SIG-M5 (cell line): Measurements from ENCODE around the gene COPE.

Source experiments
- DNase-seq: peaks from one replicate; lab custom pipeline; 2025; lab: John Stamatoyannopoulos, UW

Gene COPE

DNA sequence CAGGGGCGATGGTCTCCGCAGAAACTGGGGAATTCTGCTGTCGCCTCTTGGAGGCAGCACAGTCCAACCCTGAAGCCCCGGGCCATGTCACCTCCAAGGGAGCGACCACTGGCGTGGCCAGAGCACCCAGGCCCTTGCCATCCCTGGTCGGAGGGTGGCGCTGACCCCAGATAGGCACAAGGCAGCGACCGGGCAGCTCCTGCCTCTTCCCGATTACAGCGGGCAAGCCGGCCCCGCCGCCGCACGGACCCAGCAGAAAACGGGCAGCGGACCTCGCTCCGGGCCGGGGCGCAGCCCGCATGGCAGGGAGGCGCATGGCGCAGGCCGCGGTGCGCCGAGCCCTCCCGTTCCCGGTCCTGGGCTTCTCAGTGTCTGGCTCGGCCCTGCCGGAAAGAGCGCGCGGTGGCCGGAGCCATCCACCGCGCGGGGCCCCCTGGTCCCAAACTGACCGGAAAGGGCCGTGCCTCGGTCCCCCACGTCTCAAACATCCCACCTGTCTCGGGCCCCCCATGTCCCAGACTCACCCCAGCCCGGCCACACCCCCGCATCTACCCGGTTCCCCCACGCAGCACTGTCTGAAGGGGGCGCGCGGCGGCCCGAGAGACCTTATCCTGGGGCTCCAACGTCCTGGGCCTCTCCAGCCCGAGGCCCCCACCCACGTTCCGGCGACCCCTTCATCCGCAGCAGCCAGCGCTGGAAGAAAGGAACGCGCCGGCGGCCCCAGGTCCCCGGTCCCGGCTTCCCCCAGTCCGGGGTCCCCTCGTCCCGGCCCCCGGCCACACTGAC, 24.0 kb downstream of the COPE start:
- DNase-seq, result no peak

GRCh38 chr19:18894254-18895037, 24.7 kb downstream of the COPE start:
- no peak for DNase-seq

GRCh38 chr19:18893587-18894253, 25.5 kb downstream of the COPE start:
- no peak for DNase-seq

GRCh38 chr19:18889949-18890745, 29.0 kb downstream of the COPE start:
- no peak for DNase-seq

DNA sequence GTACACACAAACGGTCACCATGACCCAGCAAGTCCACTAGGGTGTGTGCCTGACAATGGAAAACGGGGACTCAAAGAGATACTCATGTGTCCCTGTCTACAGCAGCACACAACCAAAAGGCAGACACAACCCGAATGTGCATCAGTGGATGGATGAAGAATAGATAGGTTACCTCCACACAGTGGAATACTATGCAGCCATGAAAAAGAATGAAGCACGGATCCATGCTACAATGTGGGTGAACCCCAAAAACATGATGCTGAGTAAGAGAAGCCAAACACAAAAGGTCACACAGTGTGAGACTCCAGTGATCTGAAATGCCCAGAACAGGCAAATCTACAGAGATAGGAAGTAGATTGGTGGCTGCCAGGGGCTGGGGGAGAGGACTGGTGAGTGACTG, 32.2 kb downstream of the COPE start:
- no peak for DNase-seq

GRCh38 chr19:18883526-18884304, 35.5 kb downstream of the COPE start:
- no peak for DNase-seq

DNA sequence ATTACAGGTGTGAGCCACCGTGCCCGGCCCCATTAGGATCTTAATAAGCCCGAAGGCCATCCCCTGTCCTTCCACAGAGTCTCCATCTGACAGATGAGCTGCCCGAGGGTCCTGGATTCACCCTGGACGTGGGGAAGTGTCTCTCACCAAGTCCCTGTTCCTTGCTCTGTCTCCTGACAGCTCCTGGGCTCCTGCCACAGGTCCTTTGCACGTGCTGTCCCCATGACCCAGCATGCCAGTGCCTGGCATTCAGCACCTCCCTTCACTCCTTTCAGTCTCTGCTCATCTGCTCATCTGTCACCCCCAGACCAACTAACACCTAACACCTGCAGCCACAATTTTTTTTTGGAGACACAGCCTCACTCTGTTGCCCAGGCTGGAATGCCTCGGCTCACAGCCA, 37.7 kb downstream of the COPE start:
- no peak for DNase-seq

GRCh38 chr19:18879579-18880373, 39.4 kb downstream of the COPE start:
- DNase-seq, result no peak

DNA sequence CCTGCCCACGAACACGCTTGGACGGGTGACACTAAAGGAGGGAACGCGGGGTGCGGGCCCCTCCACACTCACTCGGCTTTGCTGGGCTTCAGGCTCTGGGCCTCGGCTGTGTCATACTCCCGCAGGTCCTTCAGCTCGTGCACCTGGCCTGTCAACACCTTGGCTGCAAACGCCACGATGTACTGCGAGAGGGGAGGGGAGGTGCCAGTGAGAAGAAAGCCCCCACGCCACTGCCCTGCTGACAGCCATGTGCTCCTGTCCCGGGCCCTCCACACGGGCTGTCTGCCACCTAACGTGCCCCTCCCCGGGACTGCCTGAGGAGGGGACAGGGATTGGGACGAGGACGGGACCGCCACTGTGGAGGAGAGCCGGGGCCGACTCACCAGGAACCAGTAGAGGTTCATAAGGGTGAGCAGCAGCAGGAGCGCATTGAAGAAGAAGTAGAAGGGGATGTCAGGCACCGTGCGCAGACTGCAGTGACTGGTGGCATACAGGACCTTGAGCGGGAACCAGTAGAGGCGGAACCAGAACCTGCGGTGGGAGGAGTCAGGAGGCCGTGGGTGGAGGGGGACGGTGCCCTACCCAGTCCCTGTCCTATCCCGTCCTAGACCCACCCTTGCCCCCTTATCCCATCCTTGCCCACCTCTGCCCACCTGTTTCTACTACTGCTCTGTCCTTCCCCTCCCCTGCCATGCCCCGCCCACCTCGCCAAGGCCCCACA, 40.2 kb downstream of the COPE start:
- no peak for DNase-seq

DNA sequence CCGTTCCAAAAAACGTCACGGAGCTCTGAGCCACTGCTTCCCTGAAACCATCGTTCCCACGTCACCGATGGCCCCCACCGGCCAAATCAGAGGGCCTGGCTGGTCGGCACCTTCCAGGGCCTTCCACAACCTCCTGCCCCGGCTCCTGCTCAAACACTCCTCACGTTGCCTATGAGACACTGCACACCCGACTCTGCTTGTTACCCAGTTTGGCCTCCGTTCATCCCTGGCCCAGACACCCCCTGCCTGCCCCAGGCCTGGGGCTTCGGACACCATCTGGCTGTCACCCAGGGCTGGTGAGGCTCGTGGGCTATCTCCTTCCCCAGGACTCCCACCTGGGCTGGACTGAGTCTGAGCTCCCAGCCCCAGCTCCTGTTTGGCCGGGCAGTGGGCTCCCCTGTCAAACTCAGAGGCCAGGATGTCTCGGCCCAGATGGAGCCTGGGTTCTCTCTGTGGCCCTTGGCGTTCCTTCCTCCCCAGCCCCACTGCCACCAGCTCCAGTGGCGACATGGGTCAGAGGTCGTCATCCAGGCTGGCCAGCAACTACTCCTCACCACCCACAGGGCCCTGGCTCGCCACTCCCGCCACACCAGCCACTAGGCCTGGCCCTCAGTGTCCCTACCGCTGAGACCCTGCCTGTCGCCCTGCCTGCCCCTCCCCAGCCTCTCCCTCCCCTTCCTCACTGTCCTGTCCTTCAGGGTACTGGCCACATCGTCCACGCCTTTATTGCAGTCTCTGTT, 41.0 kb downstream of the COPE start:
- DNase-seq, result no peak

GRCh38 chr19:18876865-18877264, 42.3 kb downstream of the COPE start:
- DNase-seq, result no peak

DNA sequence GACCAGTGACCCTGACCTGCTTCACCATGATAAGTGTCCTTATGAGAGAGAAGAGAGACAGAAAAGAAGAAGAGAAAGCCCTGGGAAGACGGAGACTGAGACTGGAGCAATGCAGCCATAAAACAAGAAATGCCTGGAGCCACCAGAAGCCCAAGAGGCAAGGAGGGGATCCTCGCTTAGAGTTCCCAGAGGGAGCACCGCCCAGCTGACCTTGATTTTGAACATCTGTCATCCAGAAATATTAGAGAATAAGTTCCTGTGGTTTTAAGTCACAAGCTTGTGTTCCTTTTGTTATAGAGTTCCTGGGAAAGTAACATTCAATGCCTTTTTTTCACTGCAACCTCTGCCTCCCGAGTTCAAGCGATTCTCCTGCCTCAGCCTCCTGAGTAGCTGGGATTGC, 43.5 kb downstream of the COPE start:
- DNase-seq, result no peak

GRCh38 chr19:18871543-18871942, 47.6 kb downstream of the COPE start:
- no peak for DNase-seq

DNA sequence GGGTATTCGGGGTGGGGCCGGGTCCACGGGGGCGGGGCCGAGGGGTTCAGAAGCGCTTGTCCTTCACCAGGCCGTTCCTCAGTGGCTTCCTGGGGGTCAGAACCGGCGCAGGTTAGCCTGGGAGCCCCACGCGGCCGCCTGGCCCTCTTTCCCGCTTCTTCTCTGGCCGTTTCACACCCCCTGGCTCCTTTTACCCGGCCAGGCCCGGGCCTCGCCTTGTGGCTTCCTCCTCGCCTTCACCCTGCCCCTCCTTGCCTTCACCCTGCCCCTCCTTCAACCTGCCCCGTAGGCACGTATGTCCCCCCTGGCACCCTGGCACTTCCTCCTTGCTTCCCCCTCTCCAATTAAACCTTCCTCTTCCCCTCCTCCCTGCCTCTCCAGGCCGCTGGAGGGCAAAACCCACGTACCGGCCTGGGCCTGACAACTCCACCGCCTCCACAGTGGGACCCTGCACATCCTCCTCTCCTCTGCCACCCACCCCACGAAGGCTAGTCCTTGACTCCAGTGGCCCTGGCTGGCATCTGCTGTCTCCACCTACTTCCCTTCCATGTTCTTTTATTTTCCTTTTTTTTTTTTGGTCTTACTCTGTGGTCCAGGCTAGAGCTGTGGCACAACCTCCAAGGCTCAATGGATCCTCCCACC, 48.5 kb downstream of the COPE start:
- no peak for DNase-seq

GRCh38 chr19:18869781-18870530, 49.2 kb downstream of the COPE start:
- DNase-seq, result no peak

DNA sequence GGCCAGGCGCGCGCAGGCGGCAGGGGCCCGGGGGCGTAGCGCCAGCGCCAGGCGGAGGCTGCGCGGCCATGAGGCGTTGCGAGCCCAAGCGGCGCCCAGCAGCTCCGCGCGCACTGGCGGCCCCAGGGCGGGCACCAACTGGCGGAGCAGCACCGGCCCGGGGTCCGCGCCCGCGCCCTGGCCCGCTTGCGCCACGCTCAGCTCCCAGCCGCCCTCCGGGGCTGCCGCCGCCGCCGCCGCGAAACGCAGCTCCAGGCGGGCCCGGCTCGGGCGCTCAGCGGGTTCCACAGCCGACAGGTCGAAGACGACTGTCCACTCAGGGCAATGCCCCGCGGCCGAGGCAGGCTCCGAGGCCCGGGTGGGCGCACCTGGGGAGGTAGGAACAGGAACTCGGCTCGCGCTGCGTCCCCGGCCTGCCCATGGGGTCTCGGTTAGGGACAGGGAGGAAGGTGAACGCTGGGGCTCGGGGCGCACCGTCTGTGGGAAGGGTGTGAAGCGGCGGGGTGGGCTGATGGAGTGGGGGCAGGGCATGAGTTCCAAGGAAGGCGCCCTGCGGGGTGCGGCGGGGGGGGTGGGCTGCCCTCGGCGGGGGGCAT, 50.1 kb downstream of the COPE start:
- no peak for DNase-seq

DNA sequence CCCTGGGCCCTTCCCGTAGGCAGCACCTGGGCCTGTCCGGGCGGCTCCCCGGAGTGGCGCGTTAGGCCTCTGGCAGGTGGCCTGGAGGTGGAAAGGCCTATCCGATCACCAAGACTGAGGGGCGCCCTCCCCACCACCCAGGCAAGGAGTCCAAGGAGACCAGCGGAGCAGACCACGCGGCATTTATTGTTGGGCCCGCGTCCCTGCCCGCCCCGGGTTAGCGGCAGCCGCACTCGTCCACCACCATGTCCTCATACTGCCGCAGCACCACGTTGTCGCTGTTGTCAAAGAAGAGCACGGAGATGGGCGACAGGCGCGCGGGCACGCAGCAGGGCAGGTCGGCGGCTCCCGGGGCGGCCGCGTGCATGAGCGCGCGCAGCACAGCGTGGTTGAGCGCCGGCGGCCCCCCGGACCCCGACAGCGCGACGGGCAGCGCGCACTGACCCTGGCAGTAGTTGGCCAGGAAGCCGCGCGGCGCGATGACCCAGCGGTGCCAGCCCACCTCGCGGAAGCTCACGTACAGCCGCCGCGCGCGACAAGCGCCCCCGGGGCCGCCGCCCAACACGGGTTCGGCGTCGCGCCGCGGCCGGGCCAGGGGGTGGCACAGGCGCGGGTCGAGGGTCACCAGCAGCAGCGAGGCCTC, 50.7 kb downstream of the COPE start:
- no peak for DNase-seq
